Measurements from ENCODE around the gene DUSP22. TPM values are rescaled to one million over a fixed set of nuclear protein-coding genes. Genes with fewer than 3 reads are reported as not detected.

Gene DUSP22
- total and polyA plus RNA-seq, 2 donors (not counting 1 experiment from before 2014, with no cell fraction given) = 117 to 133 TPM

DNA sequence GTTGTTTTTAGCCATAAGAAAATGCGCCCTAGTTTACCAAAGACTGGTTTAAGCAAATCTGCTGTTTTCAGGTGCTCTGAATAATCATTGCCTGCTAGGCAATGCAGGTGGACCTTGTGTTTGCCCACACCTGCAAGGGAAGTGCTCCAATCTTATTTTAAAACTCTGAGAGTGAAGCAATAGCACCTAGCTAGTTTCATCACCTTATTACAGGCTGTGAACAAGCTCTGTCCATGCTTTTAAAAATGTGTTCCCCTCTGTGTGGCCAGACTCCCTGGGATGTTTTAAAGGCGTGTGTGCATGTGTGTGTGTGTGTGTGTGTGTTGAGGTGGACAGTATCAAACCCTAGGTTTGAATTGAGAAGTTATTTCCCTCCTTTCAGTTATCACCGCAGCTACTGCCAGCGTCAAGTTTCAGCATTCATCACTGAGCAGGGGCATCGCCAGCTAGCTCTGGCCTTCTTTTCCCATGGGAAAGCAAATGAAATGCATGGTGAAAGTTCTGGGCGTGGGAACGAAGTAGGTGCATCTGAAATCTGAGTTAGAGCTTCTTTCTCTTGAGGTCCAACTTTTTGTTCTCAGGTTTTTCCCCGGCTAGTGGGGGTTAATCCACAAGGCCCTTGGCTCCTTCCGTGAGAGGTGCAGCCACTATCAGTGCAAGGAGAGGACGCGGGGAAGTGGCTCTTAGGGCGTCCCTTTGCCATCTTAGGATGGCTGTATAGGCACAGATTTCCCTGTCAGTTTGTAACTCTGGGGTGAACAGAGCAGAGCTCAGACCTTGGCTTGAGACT, 30.8 kb downstream of the DUSP22 start:
- H3K36me3 ChIP-seq (replicated peaks in 1 of 2; ENCODE audit: control extremely low read depth in 1 of 2, control insufficient read depth in 1 of 2, extremely low read depth in 1 of 2, insufficient read depth in 2 of 2, low read length in 1 of 2) = peaks cover 0 to 27% of the 10 kb centered on the region in 2 experiments
- POLR2A ChIA-PET = no interaction called here
- TF ChIP-seq EZH2 (IDR thresholded peaks at IDR 0.05; ENCODE audit: borderline replicate concordance, insufficient read depth, low read depth, low read length, poor library complexity, severe bottlenecking) (no peak), CTCF (IDR thresholded peaks at IDR 0.05) (no peak)

DNA sequence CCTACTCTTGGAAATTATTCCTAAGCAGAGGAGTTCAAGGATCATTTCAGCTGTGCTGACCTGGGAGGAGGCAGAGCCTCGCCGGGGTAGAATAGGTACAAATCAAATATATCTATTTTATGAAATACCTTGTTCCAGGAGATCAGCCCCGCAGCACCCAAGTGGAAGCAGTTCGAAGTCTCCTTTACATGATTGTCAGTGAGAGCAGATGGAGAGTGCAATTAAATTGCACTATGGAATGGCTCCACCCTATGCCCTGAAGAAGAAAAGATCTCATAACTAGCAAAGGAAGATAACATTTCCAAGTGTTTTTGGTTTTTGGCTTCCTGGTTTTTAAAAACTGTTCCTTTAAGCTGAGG, 31.4 kb downstream of the DUSP22 start:
- no peak overlapping the region for H3K27ac Mint-ChIP-seq
- TF ChIP-seq EZH2 (IDR thresholded peaks at IDR 0.05; ENCODE audit: borderline replicate concordance, insufficient read depth, low read depth, low read length, poor library complexity, severe bottlenecking) (no peak), CTCF (IDR thresholded peaks at IDR 0.05) (no peak)
- peaks cover 6% of the 10 kb centered on the region for H4K20me1 ChIP-seq (ENCODE audit: control insufficient read depth, insufficient read depth, low read length, poor library complexity, severe bottlenecking)
- H3K4me1 Mint-ChIP-seq = peaks cover 4% of the 10 kb centered on the region
- no peak overlapping the region for H3K4me2 ChIP-seq (replicated peaks; ENCODE audit: low read depth, low read length, poor library complexity, severe bottlenecking)
- intact Hi-C loops (cut with micrococcal nuclease) = no loop called here
- no peak overlapping the region for H3K27ac ChIP-seq (ENCODE audit: low read length in 2 of 2)
- H2AFZ ChIP-seq (ENCODE audit: insufficient read depth, low read depth, low read length, poor library complexity, severe bottlenecking) = no peak overlapping the region
- no peak overlapping the region for H3K4me3 Mint-ChIP-seq
- WGBS (ENCODE audit: insufficient coverage) = 100% methylated on average over 2 of the region's 4 CpGs
- H3K9me3 ChIP-seq (ENCODE audit: control extremely low read depth in 1 of 3, control insufficient read depth in 2 of 3, insufficient read depth in 1 of 3, low read length in 2 of 3) = no peaks in the 10 kb centered on the region
- DNase-seq (no peak), ATAC-seq (ENCODE audit: low read depth) (no peak)
- H3K4me3 ChIP-seq (ENCODE audit: control extremely low read depth in 1 of 5, extremely low read depth in 1 of 5, insufficient read depth in 1 of 5, low read depth in 2 of 5, low read length in 4 of 5) = no peak overlapping the region
- H3K27me3 ChIP-seq (replicated peaks in 1 of 4; ENCODE audit: control extremely low read depth in 1 of 4, control insufficient read depth in 3 of 4, insufficient read depth in 4 of 4, low read length in 3 of 4) = no peaks in the 10 kb centered on the region
- peaks cover 0 to 25% of the 10 kb centered on the region in 2 experiments for H3K36me3 ChIP-seq (replicated peaks in 1 of 2; ENCODE audit: control extremely low read depth in 1 of 2, control insufficient read depth in 1 of 2, extremely low read depth in 1 of 2, insufficient read depth in 2 of 2, low read length in 1 of 2)
- peaks cover 61 to 77% of the 10 kb centered on the region in 2 donors for H3K4me1 ChIP-seq (ENCODE audit: control insufficient read depth in 2 of 2, insufficient read depth in 2 of 2, low read length in 2 of 2)
- H3K9ac ChIP-seq (ENCODE audit: low read length) = no peak overlapping the region
- ChIA-PET POLR2A (no interaction called here), CTCF (interaction anchor here (0.7 to 1.0 kb wide), 2 partner anchors 11 to 34 kb away, joined by 3 read pairs; no protein-coding TSS in a partner anchor)
- peaks cover 89% of the 10 kb centered on the region for H3K79me2 ChIP-seq (ENCODE audit: control insufficient read depth, insufficient read depth, low read length)
- H3K9me3 Mint-ChIP-seq (ENCODE audit: insufficient read depth) = no peaks in the 10 kb centered on the region
- no peaks in the 10 kb centered on the region for H3K27me3 Mint-ChIP-seq

More for the DNA sequence above, 30.8 kb downstream of the DUSP22 start:
- Mint-ChIP-seq H3K27me3 (no peaks in the 10 kb centered on the region), H3K4me1 (peaks cover 10% of the 10 kb centered on the region), H3K4me3 (no peak overlapping the region), H3K9me3 (ENCODE audit: insufficient read depth) (no peaks in the 10 kb centered on the region), H3K27ac (no peak overlapping the region)
- WGBS (ENCODE audit: insufficient coverage) = 84% methylated on average over 12 of the region's 12 CpGs
- intact Hi-C loops (cut with micrococcal nuclease) = no loop called here
- Histone ChIP-seq H3K4me2 (replicated peaks; ENCODE audit: low read depth, low read length, poor library complexity, severe bottlenecking) (peak overlapping the region; percentile 35), H3K9ac (ENCODE audit: low read length) (no peak overlapping the region), H3K27ac (ENCODE audit: low read length in 2 of 2) (no peak overlapping the region), H2AFZ (ENCODE audit: insufficient read depth, low read depth, low read length, poor library complexity, severe bottlenecking) (no peak overlapping the region), H3K4me1 (ENCODE audit: control insufficient read depth in 2 of 2, insufficient read depth in 2 of 2, low read length in 2 of 2) (peaks cover 62 to 77% of the 10 kb centered on the region in 2 donors), H3K27me3 (replicated peaks in 1 of 4; ENCODE audit: control extremely low read depth in 1 of 4, control insufficient read depth in 3 of 4, insufficient read depth in 4 of 4, low read length in 3 of 4) (no peaks in the 10 kb centered on the region), H3K79me2 (ENCODE audit: control insufficient read depth, insufficient read depth, low read length) (peaks cover 89% of the 10 kb centered on the region), H4K20me1 (ENCODE audit: control insufficient read depth, insufficient read depth, low read length, poor library complexity, severe bottlenecking) (peaks cover 6% of the 10 kb centered on the region), H3K4me3 (ENCODE audit: control extremely low read depth in 1 of 5, extremely low read depth in 1 of 5, insufficient read depth in 1 of 5, low read depth in 2 of 5, low read length in 4 of 5) (no peak overlapping the region), H3K9me3 (ENCODE audit: control extremely low read depth in 1 of 3, control insufficient read depth in 2 of 3, insufficient read depth in 1 of 3, low read length in 2 of 3) (no peaks in the 10 kb centered on the region)
- ATAC-seq (ENCODE audit: low read depth) = no peak
- DNase-seq = no peak
- CTCF ChIA-PET = interaction anchor here (0.6 to 2.6 kb wide), 5 partner anchors 8 to 33 kb away, joined by 3 to 11 read pairs (median 4); no protein-coding TSS in a partner anchor
